ENCODE measurements around the gene FLVCR2. TPM values are rescaled to one million over a fixed set of nuclear protein-coding genes. Genes with fewer than 3 reads are reported as not detected.
A peak's percentile ranks its signal among the peaks of the same experiment; 100 is the strongest.

The FLVCR2 gene
- total RNA-seq, 1 donor from 2014 or later, result 11.7 TPM

DNA sequence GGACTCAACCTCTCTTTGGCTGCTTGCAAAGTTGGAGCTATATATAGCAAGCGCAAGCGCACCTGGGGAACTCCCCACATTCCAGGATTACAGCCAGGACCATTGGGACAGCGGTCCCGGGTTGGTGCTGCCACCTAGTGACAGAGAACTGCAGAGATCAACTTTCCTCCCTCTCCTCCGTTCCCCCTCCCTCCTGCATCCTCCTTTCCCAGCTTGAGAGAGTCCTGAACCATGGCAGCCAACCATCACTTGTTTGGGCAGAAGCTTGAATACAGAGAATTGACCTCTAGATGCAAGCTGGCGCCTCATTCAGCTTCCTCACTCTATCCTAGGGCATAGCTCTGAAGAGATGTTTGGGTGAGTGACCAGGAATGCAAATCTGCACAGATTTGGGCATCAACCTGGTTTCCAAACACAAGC lies 17.4 kb upstream of the FLVCR2 start:
- Mint-ChIP-seq H3K4me1 (peaks cover 37% of the 10 kb centered on the region), H3K9me3 (no peaks in the 10 kb centered on the region), H3K4me3 (peak overlapping the region; percentile 42), H3K27me3 (no peaks in the 10 kb centered on the region), H3K27ac (peak overlapping the region; percentile 41), H3K36me3 (ENCODE audit: low read depth) (no peaks in the 10 kb centered on the region)
- intact Hi-C loops (cut with micrococcal nuclease), result loop anchor here (1.0 to 5.0 kb wide), 8 partner anchors 18 to 429 kb away; partner anchors contain the start of gene BATF
- TF ChIP-seq, protein P1, sequence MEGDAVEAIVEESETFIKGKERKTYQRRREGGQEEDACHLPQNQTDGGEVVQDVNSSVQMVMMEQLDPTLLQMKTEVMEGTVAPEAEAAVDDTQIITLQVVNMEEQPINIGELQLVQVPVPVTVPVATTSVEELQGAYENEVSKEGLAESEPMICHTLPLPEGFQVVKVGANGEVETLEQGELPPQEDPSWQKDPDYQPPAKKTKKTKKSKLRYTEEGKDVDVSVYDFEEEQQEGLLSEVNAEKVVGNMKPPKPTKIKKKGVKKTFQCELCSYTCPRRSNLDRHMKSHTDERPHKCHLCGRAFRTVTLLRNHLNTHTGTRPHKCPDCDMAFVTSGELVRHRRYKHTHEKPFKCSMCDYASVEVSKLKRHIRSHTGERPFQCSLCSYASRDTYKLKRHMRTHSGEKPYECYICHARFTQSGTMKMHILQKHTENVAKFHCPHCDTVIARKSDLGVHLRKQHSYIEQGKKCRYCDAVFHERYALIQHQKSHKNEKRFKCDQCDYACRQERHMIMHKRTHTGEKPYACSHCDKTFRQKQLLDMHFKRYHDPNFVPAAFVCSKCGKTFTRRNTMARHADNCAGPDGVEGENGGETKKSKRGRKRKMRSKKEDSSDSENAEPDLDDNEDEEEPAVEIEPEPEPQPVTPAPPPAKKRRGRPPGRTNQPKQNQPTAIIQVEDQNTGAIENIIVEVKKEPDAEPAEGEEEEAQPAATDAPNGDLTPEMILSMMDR (IDR thresholded peaks at IDR 0.05), result peak; percentile 40
- CTCF ChIA-PET, result interaction anchor here (0.6 to 4.1 kb wide), 37 partner anchors 8 to 433 kb away, joined by 3 to 42 read pairs (median 6); partner anchors contain the start of gene BATF
- POLR2A ChIA-PET, result interaction anchor here (0.6 to 2.5 kb wide), 14 partner anchors 12 to 429 kb away, joined by 3 to 16 read pairs (median 6); partner anchors contain the start of gene BATF
- DNase-seq, result no peak
- peak; percentile 46 for ATAC-seq (ENCODE audit: low read depth)

DNA sequence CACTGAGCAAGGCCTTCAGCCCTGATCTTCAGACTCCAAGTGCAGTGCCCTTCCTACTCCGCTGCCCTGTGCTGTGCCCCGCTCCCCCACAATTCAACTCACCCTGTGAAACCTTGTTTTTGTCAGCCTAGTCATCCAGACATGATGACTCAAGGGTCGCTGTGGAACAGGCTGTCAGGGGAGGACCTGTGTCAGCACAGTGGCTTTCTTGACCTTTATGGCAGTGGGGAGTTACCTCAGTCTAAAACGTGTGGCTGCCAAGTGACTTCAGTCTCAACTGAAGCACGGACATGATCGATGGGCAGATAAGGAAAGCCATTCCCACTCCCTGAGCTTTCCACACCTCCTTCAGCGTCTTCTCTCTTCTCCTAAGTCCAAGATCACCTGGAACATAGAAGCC lies 16.3 kb upstream of the FLVCR2 start:
- no peak for DNase-seq
- TF ChIP-seq, protein P1 (IDR thresholded peaks at IDR 0.05), result no peak

DNA sequence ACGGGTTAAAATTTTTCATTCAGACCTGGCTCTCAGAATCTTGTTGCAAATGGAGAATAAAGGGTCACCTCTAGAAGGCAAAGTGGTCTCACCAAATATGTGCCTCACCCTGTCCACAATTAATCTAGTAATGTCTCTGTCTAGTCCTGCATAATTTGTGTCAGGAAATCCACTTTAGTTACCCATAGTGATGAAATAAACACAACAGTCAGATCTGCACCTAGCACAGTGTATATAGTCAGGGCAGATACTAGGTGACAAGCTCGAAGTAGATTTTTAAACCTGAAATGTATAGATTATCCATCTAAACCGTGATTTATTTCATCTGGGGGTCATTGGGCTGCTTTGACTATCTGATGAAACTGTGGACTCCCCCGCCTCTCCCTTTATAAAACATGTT lies 15.9 kb upstream of the FLVCR2 start:
- H3K36me3 Mint-ChIP-seq (ENCODE audit: low read depth), result no peaks in the 10 kb centered on the region
- no peak for DNase-seq
- no peak overlapping the region for H3K4me3 Mint-ChIP-seq
- no peak for ATAC-seq (ENCODE audit: low read depth)
- intact Hi-C loops (cut with micrococcal nuclease), result loop anchor here (5.0 kb wide), 1 partner anchor 430 kb away; no protein-coding TSS in a partner anchor
- ChIA-PET CTCF (interaction anchor here (1.5 to 4.1 kb wide), 7 partner anchors 9 to 431 kb away, joined by 6 to 42 read pairs (median 23); no protein-coding TSS in a partner anchor), POLR2A (interaction anchor here (0.7 to 2.0 kb wide), 3 partner anchors 14 to 231 kb away, joined by 3 to 11 read pairs (median 3); no protein-coding TSS in a partner anchor)
- no peaks in the 10 kb centered on the region for H3K27me3 Mint-ChIP-seq
- no peaks in the 10 kb centered on the region for H3K9me3 Mint-ChIP-seq
- no peak overlapping the region for H3K27ac Mint-ChIP-seq
- peaks cover 37% of the 10 kb centered on the region for H3K4me1 Mint-ChIP-seq
- TF ChIP-seq, protein P1 (IDR thresholded peaks at IDR 0.05), result no peak

More for the DNA sequence above, 16.3 kb upstream of the FLVCR2 start:
- peaks cover 37% of the 10 kb centered on the region for H3K4me1 Mint-ChIP-seq
- H3K9me3 Mint-ChIP-seq, result no peaks in the 10 kb centered on the region
- H3K27ac Mint-ChIP-seq, result peak overlapping the region; percentile 62
- H3K36me3 Mint-ChIP-seq (ENCODE audit: low read depth), result no peaks in the 10 kb centered on the region
- ChIA-PET POLR2A (interaction anchor here (0.7 to 2.0 kb wide), 3 partner anchors 13 to 231 kb away, joined by 3 to 11 read pairs (median 4); no protein-coding TSS in a partner anchor), CTCF (interaction anchor here (1.3 to 4.1 kb wide), 16 partner anchors 9 to 431 kb away, joined by 4 to 42 read pairs (median 17); partner anchors contain the start of gene BATF)
- H3K27me3 Mint-ChIP-seq, result no peaks in the 10 kb centered on the region
- H3K4me3 Mint-ChIP-seq, result no peak overlapping the region
- intact Hi-C loops (cut with micrococcal nuclease), result loop anchor here (5.0 kb wide), 1 partner anchor 430 kb away; no protein-coding TSS in a partner anchor
- peak; percentile 63 for ATAC-seq (ENCODE audit: low read depth)

DNA sequence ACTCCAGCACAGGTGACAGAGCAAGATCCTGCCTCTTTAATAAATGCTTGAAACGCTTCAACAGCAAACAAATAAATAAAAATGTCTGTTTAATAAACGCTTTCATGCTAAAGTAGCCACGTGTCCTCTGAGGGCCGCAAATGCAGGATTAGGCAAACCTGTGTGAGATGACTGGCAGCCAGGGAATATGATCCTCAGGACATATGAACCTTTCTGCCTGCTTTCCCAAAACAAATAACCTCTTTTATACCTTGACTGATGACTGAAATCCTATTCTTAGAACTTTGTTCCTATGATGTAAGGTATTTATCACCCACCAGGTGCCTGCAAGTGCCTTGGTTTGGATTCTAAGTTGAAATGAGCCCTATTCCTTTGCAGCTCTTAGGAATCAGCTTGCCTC lies 14.5 kb upstream of the FLVCR2 start:
- H3K9me3 Mint-ChIP-seq, result no peaks in the 10 kb centered on the region
- intact Hi-C loops (cut with micrococcal nuclease), result loop anchor here (5.0 kb wide), 1 partner anchor 432 kb away; no protein-coding TSS in a partner anchor
- ChIA-PET POLR2A (interaction anchor here (1.1 kb wide), 1 partner anchor 49 kb away, joined by 4 read pairs; no protein-coding TSS in a partner anchor), CTCF (interaction anchor here (0.6 to 1.0 kb wide), 2 partner anchors 260 to 432 kb away, joined by 3 to 4 read pairs; no protein-coding TSS in a partner anchor)
- no peak for ATAC-seq (ENCODE audit: low read depth)
- no peak overlapping the region for H3K4me3 Mint-ChIP-seq
- no peaks in the 10 kb centered on the region for H3K36me3 Mint-ChIP-seq (ENCODE audit: low read depth)
- H3K27ac Mint-ChIP-seq, result no peak overlapping the region
- peaks cover 33% of the 10 kb centered on the region for H3K4me1 Mint-ChIP-seq
- TF ChIP-seq, protein P1 (IDR thresholded peaks at IDR 0.05), result no peak
- DNase-seq, result no peak
- H3K27me3 Mint-ChIP-seq, result no peaks in the 10 kb centered on the region

DNA sequence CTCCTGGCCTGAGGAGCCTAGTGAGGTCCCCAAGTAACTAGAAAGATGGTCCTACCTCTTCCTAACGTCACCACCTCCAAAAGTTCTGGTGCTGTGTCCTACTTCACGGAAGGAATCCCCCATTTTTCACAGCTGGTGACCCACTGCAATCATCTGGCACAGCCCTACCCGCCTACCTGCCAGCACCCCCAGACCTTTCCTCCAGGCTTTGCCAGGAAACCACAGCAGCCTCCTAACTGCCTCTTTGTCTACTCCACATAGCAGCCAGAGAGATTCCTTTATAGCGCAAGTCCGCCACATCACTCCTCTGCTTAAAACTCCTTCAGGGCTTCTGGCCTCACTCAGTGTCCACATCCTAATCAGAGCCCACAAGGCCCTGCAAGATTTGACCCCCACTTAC lies 13.4 kb upstream of the FLVCR2 start:
- TF ChIP-seq, protein P1 (IDR thresholded peaks at IDR 0.05), result no peak
- H3K27ac Mint-ChIP-seq, result no peak overlapping the region
- ChIA-PET CTCF (no interaction called here), POLR2A (no interaction called here)
- intact Hi-C loops (cut with micrococcal nuclease), result no loop called here
- no peaks in the 10 kb centered on the region for H3K27me3 Mint-ChIP-seq
- DNase-seq (no peak), ATAC-seq (ENCODE audit: low read depth) (no peak)
- H3K36me3 Mint-ChIP-seq (ENCODE audit: low read depth), result no peaks in the 10 kb centered on the region
- H3K9me3 Mint-ChIP-seq, result no peaks in the 10 kb centered on the region
- H3K4me3 Mint-ChIP-seq, result no peak overlapping the region
- H3K4me1 Mint-ChIP-seq, result peaks cover 25% of the 10 kb centered on the region
